PC-3 (cell line): ENCODE data around the gene LEMD2.

Experiments
- EZH2 ChIP-seq: fragments of 300-600 bp; sonication (generic); IDR thresholded peaks from one replicate; pipeline ENCODE4 v1.6.1; 2017; ENCODE audit warnings: antibody characterized with exemption, mild to moderate bottlenecking, low read length; ENCODE audit not compliant: unreplicated experiment
- EZH2phosphoT487 ChIP-seq: fragments of 300-600 bp; sonication (generic); IDR thresholded peaks from 2 replicates; pipeline ENCODE4 v1.6.1; 2018; ENCODE audit warnings: mild to moderate bottlenecking, antibody characterized with exemption, low read length, borderline replicate concordance
- TF ChIP-seq, protein P1 (sequence below): fragments of 300-600 bp; sonication (generic); conservative IDR thresholded peaks from 2 replicates; pipeline ENCODE4 v1.5.1; 2017; ENCODE audit warnings: antibody characterized with exemption, low read depth, mild to moderate bottlenecking, low read length

DNA sequence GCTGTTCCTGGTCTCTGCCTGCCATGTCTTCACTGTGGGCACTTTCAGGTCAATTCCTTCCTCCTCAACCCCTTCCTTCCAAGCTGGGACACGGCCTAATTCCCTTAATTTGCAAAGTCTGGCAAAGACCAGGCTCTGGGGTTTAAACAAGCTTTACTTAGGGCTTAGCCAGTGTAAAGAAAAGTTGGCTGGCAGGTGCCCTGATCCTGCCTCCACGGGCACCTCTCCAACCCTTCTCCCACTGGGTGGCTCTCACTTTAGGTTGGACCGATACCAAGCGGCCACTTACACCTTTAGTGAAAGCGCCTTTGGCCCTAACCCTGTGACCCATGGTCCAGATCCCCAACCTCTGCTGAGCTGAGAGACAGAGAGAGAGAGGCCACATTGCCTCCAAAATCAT lies 28.6 kb upstream of the LEMD2 start:
- TF ChIP-seq, protein P1, sequence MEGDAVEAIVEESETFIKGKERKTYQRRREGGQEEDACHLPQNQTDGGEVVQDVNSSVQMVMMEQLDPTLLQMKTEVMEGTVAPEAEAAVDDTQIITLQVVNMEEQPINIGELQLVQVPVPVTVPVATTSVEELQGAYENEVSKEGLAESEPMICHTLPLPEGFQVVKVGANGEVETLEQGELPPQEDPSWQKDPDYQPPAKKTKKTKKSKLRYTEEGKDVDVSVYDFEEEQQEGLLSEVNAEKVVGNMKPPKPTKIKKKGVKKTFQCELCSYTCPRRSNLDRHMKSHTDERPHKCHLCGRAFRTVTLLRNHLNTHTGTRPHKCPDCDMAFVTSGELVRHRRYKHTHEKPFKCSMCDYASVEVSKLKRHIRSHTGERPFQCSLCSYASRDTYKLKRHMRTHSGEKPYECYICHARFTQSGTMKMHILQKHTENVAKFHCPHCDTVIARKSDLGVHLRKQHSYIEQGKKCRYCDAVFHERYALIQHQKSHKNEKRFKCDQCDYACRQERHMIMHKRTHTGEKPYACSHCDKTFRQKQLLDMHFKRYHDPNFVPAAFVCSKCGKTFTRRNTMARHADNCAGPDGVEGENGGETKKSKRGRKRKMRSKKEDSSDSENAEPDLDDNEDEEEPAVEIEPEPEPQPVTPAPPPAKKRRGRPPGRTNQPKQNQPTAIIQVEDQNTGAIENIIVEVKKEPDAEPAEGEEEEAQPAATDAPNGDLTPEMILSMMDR, result no peak
- TF ChIP-seq EZH2phosphoT487 (no peak), EZH2 (no peak)
